K562 (cell line): Measurements from ENCODE around the gene EMID1. TPM values are rescaled to one million over a fixed set of nuclear protein-coding genes. Genes with fewer than 3 reads are reported as not detected.

Source experiments
- BMI1 ChIP-seq: fragments of 150-350 bp; IDR thresholded peaks from 2 replicates; pipeline ENCODE4 v1.6.1; 2014; ENCODE audit warnings: low read length
- MEIS2 ChIP-seq: fragments of 450-650 bp; IDR thresholded peaks from 2 replicates; pipeline ENCODE4 v1.6.1; 2014; ENCODE audit warnings: mild to moderate bottlenecking; ENCODE audit not compliant: partially characterized antibody
- MYC ChIP-seq, 2 experiments: fragments of 250-450 bp in 1 of 2; sonication (Bioruptor Pico) in 1 of 2; IDR thresholded peaks; 2 replicates each; pipeline versions ENCODE4 v1.5.1 to v1.6.1; 2012 to 2021; ENCODE audit warnings: low read depth in 2 of 2, borderline replicate concordance in 1 of 2, improper control_type of control experiment in 1 of 2, low read length in 1 of 2, mild to moderate bottlenecking in 1 of 2, moderate library complexity in 1 of 2
- PRDM10 ChIP-seq: fragments of 450-650 bp; IDR thresholded peaks from 2 replicates; pipeline ENCODE4 v1.6.1; 2018; ENCODE audit not compliant: partially characterized antibody
- REST ChIP-seq, 2 experiments: fragments of 450-650 bp; formaldehyde crosslinking in 1 of 2; IDR thresholded peaks; 2 replicates each; pipeline versions ENCODE4 v1.4.0 to v1.6.1; 2014 to 2020; ENCODE audit warnings: mild to moderate bottlenecking in 2 of 2, borderline replicate concordance in 1 of 2, low read depth in 1 of 2
- SIN3A ChIP-seq, 2 experiments: fragments of 150-350 bp in 1 of 2; IDR thresholded peaks; 2 replicates each; pipeline ENCODE4 v1.6.1; 2011 to 2016; ENCODE audit warnings: borderline replicate concordance in 2 of 2, low read depth in 2 of 2, low read length in 2 of 2, mild to moderate bottlenecking in 2 of 2, moderate library complexity in 2 of 2; ENCODE audit not compliant: control insufficient read depth in 1 of 2
- VEZF1 ChIP-seq: fragments of 200-800 bp; sonication (Bioruptor generic); IDR thresholded peaks from 2 replicates; pipeline ENCODE4 v1.6.1; 2017; ENCODE audit warnings: missing genetic modification characterization, missing compliant biosample characterization
- ZNF639 ChIP-seq, 2 experiments: fragments of 200-800 bp in 1 of 2; sonication (Bioruptor generic) in 1 of 2; sonication (generic) in 1 of 2; formaldehyde crosslinking in 1 of 2; IDR thresholded peaks in 1 of 2; conservative IDR thresholded peaks in 1 of 2; 2 replicates each; pipeline versions ENCODE4 v1.5.0 to v1.6.1; 2016 to 2020; ENCODE audit warnings: missing compliant biosample characterization in 1 of 2, missing genetic modification characterization in 1 of 2, missing genetic modification reagents in 1 of 2
- polyA plus RNA-seq, 8 experiments: library from polyadenylated mRNA; depleted of rRNA in 4 of 8; stranded (reverse) in 5 of 8; unstranded in 3 of 8; fragments of >200 nt; fragmentation: Nextera tagmentation in 2 of 8; fragmentation: Illumina TruSeq in 1 of 8; extraction: Ambion mirVana in 2 of 8; extraction: Trizol in 1 of 8; gene quantifications; 2 replicates each; pipeline versions ENCODE4 v1.2.1 to v1.2.3, GENCODE V29; 2011 to 2014; ENCODE audit warnings: inconsistent platforms in 1 of 8, missing spikeins in 1 of 8
- total RNA-seq, 7 experiments: library from RNA; depleted of rRNA in 6 of 7; stranded (reverse); fragments of >200 nt in 6 of 7; fragmentation: Illumina TruSeq in 2 of 7; extraction: Trizol in 2 of 7; gene quantifications; 2 replicates each; pipeline versions ENCODE4 v1.2.1 to v1.2.3, GENCODE V29; 2011 to 2021; ENCODE audit warnings: low replicate concordance in 1 of 7

The EMID1 gene
- total and polyA plus RNA-seq, 9 of the 15 experiments (the other 6 are each of a cell fraction or from before 2014, with no cell fraction given): 0.15 to 7.2 (median 2.7) TPM

GRCh38 chr22:29201782-29202181 lies 3.9 kb upstream of the EMID1 start (continued):
- no peak for TF ChIP-seq PRDM10
- TF ChIP-seq VEZF1: peak; percentile 51
- TF ChIP-seq REST (IDR thresholded peaks at IDR 0.05; ENCODE audit: borderline replicate concordance): no peak
- no peak for TF ChIP-seq REST (CRISPR knock-in tag; IDR thresholded peaks at IDR 0.05; ENCODE audit: low read depth)
- TF ChIP-seq MYC (IDR thresholded peaks at IDR 0.05; ENCODE audit: low read depth, low read length): no peak
- TF ChIP-seq MYC (CRISPR knock-in tag; IDR thresholded peaks at IDR 0.05; ENCODE audit: borderline replicate concordance, low read depth): no peak
- TF ChIP-seq ZNF639 (CRISPR knock-in tag; conservative IDR thresholded peaks at IDR 0.05 in 1 of 2, IDR thresholded peaks at IDR 0.05 in 1 of 2): peak in 1 of 2 experiments; percentile 4; a peak in 1 of 4 replicates
- TF ChIP-seq MEIS2: peak; percentile 90
- no peak for TF ChIP-seq BMI1
- 0 out of 4 replicates have a peak, but pooled peaks of 1 of the 2 experiments have one; percentile 14 for TF ChIP-seq SIN3A (IDR thresholded peaks at IDR 0.05; ENCODE audit: borderline replicate concordance in 2 of 2, control insufficient read depth in 1 of 2, low read depth in 2 of 2, low read length in 2 of 2)
